GM12872 (cell line): Measurements from ENCODE around the gene SGSM1.

ENCODE experiments used
- TF ChIP-seq, protein P1 (sequence below): IDR thresholded peaks from 3 replicates; pipeline ENCODE4 v1.5.1; 2011; ENCODE audit warnings: low read depth, mild to moderate bottlenecking, low read length, moderate library complexity; ENCODE audit not compliant: insufficient read depth

Gene SGSM1

DNA sequence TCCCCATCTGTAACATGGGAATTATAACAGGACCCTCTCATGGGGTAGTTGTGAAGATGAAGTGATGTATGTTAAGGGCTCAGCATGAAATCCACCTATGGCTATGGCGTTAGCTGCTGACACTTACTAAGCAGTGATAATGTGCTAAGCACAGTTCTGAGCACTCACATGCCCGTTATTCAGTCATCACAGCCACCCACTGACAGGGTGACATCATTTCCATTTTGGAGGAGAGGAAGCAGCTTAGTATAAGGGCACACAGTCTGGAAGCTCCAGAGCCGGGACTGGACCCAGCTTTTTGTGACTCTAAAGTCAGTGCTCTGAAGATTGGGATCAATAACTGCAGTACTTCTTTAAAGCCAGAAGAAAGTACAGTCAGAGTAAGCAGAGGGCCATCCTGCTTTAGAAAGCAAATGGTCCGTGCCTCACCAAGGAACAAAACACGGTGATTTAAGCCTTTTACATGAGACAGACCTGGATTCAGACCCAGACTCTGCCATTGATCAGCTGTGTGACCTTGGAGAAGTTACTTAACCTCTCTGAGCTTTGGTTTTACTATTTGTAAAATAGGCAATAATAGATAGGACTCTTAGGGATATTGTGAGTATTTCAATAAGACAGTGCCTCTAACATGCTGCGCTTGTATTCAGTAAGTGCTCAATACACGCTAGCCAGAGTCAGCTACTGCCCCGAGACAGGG, 61.5 kb downstream of the SGSM1 start:
- TF ChIP-seq, protein P1, sequence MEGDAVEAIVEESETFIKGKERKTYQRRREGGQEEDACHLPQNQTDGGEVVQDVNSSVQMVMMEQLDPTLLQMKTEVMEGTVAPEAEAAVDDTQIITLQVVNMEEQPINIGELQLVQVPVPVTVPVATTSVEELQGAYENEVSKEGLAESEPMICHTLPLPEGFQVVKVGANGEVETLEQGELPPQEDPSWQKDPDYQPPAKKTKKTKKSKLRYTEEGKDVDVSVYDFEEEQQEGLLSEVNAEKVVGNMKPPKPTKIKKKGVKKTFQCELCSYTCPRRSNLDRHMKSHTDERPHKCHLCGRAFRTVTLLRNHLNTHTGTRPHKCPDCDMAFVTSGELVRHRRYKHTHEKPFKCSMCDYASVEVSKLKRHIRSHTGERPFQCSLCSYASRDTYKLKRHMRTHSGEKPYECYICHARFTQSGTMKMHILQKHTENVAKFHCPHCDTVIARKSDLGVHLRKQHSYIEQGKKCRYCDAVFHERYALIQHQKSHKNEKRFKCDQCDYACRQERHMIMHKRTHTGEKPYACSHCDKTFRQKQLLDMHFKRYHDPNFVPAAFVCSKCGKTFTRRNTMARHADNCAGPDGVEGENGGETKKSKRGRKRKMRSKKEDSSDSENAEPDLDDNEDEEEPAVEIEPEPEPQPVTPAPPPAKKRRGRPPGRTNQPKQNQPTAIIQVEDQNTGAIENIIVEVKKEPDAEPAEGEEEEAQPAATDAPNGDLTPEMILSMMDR: no peak

DNA sequence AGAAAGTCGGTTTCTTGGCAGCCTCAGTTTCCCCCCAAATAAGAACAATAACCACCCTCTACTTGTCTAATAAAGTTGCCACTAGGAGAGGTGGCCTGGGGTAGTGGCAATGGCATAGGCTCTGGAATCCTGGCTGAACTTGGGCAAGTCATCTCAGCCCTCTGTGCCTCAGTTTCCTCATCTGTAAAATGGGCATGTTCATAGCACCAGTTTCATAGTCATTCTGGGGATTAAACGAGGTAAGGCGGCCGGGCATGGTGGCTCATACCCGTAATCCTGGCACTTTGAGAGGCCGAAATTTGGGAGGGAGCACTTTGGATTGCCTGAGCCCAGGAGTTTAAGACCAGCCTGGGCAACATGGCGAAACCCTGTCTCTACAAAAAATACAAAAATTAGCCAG, 63.0 kb downstream of the SGSM1 start:
- TF ChIP-seq, protein P1: no peak

DNA sequence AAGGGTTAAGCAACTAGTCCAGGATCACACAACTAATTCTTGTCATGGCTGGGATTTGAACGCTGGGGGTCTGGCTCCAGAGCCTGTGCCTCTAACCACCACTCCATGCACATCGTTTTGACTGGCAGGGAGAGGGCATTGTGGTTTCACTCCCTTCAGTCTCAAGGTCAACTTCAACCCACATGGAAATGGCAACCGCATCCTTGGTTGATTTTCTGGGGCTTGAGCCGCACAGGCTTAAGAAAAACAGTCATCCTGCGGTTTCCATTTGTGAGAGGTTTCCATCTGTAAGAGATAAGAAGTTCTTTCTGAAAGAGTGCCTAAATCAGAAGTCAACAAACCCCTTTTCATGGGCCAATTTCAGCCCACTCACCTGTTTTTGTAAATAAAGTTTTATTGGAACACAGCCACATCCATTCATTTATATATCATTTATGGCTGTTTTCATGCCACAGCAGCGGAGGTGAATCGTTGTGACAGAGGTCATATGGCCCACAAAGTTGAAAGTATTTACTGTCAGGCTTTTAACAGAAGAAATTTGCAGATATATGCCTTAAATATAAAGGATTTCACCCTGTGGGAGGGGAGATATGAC, 65.7 kb downstream of the SGSM1 start:
- TF ChIP-seq, protein P1: no peak

DNA sequence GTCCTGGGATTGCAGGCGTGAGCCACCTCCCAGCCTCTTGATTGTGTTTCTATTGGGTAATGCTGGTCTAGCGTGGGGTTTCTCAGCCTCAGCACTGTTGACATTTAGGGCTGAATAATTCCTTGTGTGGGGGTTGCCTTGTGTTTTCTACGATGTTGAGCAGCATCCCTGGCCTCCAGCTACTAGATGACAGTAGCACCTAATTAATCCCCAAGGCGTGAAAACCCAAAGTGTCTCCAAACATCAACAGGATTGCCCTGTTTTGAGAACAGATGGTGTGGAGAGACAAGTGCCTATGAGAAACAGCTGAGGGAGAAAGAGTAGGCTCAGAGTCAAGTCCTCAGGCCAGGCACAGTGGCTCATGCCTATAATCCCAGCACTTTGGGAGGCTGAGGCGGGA, 67.2 kb downstream of the SGSM1 start:
- TF ChIP-seq, protein P1: no peak

DNA sequence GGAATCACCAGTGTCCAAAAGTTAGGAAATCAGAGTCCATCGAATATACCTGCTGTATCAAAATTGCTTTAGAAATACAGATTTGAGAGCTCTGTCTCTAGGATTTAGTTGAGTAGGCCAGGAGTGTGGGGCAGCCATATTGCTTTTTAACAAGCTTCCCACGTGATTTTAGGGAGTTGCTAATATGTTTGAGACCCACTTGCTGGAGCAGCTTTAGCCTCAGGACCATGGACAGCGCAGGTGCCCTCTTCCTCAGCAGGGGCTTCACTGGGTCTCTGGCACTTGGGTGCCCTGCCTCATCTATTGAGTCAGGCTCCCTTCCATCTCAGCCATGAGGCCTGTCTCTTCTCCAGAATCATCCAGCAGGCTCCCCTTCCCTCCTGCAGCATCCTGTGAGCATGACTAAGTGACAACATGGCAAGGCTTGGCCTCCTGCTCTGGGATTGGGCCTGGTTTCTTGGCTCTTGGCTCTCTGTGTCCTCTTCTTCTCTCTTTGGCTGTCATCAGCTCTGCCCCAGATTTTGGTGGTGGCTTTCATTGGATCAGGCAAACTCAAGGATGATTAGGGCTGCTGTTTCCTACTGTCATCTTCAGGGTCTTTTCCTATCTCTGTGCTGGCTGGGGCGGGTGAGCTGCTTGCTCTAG, 70.0 kb downstream of the SGSM1 start:
- TF ChIP-seq, protein P1: no peak

DNA sequence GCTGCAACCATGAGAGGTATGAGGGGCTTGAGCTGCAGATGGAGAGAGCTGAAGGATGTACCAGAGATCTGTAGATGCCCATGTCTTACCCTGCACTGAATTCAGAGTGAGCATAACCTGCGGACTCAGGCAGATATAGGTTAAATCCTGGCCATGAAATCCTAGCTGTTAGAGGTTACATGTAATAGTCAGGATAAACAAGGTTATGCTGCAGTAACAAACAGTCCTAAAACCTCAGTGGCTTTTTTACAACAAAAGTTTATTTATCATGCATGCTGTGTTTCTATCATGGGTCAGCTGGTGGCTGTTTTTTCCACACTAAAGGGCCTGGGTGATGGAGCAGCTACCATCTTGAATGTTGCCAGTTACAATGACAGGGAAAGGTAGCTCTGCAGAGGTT, 70.7 kb downstream of the SGSM1 start:
- TF ChIP-seq, protein P1: no peak

DNA sequence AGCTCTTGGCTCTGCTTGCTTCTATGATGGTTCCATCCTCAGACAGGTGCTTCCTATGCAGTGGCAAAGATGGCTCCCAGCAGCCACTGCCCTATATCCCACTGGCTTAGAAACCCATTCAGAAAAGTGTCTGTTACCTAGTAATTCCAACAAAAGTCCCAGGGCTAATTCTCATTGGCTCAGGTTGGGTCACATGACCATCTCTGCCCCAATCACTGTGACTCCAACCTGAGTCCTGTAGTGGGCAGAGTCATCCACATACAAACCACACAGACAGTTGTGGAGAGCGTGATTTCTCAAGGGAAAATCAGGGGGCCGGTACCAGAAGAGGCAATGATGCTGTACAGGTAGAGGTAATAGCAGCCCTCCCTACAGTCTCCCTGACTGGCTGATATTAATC, 73.0 kb downstream of the SGSM1 start:
- TF ChIP-seq, protein P1: no peak
